ENCODE measurements around the gene HSPBAP1.

HSPBAP1 gene, protein sequence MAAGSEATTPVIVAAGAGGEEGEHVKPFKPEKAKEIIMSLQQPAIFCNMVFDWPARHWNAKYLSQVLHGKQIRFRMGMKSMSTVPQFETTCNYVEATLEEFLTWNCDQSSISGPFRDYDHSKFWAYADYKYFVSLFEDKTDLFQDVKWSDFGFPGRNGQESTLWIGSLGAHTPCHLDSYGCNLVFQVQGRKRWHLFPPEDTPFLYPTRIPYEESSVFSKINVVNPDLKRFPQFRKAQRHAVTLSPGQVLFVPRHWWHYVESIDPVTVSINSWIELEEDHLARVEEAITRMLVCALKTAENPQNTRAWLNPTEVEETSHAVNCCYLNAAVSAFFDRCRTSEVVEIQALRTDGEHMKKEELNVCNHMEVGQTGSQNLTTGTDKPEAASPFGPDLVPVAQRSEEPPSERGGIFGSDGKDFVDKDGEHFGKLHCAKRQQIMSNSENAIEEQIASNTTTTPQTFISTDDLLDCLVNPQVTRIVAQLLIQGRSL

DNA sequence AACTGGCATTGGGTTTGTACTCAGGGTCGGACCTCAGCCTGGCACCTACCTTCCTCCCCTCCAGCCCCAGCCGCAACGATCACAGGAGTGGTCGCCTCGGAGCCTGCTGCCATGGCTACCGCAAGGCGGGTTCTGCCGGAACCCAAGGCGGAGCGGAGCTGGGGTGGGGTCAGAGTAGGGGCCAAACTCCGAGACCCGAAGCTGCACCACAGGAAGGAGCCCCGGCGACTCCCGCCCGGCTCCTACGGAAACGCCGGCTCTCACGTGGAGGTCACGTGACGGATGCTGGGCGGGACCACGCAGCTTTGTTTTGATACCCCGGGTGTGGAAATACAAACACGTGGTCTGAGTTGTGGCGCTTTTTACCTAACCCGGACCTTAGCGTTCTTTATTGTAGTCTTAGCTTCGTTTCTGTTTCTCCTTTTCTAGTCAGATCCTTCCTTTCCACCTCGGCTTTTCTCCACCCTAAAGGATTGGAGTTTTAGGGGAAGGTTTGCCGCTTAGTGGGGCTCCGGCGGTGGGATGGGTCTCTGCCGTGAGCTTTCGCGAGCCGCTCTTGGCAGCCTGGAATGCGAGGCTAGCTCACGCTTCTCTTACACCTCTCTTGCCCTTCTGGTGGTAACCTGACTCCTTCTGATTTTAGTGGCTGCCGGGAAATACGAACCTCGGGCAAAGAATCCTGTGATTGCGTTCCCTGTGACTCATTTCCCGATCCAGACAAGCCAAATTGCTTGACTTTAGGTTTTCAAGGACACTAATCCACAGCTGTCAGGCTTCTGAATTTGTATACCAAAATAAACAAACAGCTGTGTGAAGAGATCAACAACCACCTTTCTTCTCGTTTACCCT, at the start of gene HSPBAP1:
Gene HSPBAP1, minus strand, starts transcription at position 264 of the 849 bp plus-strand sequence. Its CDS starts 151 bp downstream, at position 113.
- DNase-seq, result no peak

DNA sequence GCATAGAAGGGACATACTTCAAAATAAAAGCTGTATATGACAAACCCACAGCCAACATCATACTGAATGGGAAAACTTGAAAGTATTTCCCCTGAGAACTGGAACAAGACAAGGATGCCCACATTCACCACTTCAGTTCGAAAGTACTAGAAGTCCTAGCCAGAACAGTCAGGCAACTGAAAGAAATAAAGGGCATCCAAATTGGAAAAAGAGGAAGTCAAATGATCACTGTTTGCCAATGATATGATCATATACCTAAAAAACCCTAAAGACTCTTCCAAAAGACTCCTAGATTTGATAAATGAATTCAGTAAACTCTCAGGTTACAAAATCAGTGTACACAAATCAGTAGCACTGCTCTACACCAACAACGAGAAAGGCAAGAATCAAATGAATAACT, 42.0 kb upstream of the HSPBAP1 start:
- no peak for DNase-seq

DNA sequence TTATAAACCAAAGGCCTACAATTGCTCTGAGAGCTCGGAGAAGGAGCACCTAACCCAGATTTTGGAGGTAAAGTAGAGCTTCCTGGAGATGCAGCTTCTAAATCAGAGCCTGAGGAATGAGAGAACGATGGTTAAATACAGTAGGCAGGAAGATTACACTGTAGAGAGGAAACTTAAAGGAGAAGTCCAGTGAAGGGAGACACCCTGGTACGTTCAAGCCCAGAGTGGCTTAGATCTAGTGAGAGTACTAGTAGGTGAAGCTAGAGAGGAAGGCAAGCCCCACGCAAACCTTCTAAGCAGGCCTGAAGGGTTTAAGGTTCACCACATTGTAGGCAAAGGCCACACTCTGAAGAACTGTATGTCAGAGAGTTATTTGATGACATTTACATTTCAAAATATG, 34.6 kb upstream of the HSPBAP1 start:
- DNase-seq, result no peak

DNA sequence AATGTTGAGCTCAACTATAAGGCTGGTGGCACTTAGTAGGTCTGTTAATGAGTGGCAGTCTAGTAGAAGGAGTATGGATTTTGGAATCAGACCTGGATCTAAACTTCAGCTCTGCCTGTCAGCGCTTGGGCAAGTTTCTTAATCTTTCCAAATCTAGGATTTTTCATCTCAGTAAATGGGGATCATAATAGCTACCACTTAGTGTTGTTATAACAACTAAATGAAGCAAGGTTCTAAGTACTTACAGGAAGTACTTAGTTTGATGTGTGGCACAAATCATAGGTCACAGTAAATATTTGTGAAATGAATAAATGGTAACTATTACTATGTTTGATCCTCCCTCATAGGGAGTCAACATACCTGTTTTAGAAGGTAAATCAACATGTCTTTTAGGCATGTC, 32.6 kb upstream of the HSPBAP1 start:
- no peak for DNase-seq

DNA sequence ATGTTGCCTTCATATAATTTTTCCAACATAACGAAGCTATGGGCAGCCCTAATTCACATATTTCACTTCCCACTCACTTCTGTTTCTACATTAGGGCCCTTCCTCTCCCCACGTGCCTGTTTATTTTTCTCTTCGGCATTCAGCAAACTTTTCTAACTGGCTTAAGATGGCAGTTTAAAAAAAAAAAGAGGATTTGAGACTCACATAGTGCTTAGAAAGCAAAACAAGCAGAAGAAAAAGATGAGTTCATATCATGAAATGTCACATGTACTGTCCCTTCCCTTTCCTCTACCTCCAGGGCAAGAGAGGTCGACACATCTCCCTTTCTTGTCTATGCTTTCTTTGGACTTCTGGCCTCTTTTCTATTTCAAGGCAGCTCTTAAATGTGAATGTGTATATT, 31.8 kb upstream of the HSPBAP1 start:
- DNase-seq, result no peak

DNA sequence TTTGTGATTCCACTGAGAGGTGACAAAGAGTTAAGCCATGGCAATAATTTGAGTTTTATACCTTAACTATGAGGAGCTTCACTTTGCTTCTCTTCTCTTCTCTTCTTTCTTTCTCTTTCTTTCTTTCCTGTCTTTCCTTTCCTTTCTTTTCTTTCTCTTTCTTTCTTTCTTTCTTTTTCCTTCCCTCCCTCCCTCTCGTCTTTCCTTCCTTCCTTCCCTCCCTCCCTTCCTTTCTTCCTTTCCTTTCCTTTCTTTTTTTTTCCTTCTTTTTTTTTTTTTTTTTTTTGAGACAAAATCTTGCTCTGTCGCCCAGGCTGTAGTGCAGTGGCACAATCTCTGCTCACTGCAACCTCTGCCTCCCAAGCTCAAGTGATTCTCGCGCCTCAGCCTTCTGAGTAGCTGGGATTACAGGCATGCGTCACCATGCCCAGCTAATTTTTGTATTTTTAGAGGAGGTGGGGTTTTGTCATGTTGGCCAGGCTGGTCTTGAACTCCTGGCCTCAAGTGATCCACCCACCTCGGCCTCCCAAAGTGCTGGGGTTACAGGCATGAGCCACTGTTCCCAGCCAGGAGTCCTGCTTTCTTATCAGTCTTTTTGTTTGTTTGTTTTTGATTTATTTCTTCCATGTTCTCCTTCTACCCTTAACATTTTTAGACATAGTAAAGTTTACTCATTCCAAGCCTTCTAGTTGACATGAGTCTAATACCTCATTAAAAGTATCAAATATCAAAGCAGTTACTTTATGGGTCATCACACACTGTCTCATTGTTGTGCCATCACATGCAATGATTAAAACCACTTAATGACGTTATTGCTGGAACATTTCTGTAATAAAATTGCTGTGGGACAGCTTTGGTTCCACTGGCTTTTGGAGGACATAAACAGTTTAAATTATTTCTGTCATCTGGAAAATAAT, 31.1 kb upstream of the HSPBAP1 start:
- DNase-seq, result no peak

DNA sequence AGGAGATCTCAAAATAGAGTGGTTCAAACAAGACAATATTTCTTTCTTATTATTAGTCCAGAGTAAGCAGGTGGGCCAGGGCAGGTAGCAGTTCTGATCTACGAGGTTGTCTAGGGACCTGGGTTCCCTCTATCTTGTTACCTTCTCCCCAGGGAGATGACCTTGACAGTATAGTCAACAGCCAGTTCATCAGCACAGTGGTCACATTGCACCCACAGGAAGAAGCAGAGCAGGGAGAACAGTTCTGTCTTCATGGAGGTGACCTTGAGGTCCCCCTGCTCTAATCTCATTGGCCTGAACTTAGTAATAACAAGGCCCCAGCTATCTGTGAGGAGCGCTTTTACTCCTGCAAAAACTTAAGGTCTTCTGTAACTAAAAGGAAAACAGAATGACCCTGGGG, 23.0 kb upstream of the HSPBAP1 start:
- DNase-seq, result no peak

DNA sequence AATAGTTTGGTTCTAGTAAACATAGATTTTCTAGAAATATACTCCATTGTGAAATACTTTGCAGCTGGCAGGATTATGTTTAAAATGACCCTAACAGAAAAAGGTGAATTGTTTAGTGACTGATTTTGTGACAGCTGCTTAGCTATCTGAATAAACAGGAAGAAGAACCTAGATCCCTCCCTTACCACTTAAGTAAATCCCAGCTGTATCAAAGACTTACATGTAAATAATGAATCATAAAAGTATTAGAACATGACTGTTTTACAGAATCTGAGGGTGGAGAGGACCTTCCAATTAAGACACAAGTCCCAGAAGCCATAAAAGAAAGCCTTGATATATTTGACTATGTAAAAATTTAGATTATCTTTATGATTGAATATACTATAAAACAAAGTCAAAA, 17.1 kb upstream of the HSPBAP1 start:
- no peak for DNase-seq

DNA sequence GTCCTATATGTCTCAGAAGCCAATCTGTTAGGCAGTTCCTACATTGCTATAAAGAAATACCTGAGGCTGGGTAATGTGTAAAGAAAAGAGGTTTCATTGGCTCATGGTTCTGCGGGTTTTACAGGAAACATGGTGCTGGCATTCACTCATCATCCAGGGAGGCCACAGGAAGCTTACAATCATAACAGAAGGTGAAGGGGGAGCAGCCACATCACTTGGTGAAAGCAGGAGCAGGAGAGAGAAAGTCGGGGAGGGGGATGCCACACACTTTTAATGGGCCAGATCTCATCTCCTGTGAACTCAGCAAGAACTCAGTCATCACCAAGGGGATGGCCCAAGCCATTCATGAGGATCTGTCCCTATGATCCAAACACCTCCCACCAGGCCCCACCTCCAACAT, 10.3 kb upstream of the HSPBAP1 start:
- no peak for DNase-seq

DNA sequence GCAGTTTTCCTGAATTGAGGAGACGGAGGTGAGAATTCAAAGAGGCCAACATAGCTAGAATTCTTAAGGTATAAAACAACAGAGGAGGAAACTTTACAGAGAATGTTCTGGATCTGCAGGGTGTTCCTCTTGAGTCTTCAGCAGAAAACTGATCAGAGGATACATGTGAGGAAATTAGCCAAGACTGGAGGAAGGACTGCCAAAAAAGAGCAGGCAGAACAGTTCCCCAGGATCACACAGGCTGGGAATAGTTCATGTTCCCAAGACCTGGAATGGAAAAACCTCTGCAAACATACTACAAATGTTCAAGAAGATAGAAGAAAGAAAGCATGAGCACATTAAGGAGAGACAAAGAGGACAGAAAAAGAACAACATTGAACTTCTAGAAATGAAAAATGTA, 8.7 kb upstream of the HSPBAP1 start:
- no peak for DNase-seq

DNA sequence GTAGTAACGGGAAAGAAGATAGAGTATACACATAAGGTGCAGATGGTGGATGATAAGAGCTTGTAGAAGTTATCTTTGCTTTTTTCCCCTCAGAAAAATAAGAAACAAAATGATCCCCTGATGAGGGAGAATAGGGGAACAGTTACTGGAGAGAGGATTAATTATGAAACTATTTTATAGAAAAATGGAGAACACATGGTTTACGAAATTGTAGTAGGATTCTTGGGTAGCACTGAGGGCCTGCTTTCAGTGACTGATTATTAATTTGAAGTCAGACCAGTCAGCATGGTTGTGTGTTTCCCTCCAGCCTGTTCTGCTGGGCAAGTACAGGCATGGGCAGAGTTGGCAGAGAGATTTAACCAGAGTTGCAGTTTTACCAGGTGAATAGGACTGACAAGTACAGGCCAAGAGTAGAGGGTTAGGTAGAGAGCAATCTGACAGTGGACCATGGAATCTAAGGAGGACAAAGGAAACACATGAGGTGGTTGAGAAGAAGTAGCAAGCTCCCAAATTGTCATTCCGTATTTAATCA, 7.1 kb upstream of the HSPBAP1 start:
- DNase-seq, result no peak

DNA sequence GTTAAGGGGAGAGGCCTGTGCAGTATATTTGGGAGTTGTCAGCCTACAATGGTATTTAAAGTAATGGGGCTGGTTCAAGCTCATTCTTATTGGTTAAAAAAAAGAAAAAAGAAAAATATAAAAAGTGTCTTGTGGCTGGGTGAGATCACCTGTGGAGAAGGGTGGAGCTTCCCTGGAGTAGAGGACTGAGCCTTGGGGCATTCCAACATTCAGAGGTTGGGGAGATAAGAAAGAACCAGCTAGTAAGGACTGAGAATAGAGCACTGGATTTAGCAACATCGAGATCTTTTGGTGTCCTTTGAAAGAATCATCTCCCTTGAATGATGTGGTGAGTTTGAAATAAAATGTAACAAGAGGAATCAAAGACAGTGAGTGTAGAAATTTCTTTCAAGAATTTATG, 6.4 kb upstream of the HSPBAP1 start:
- no peak for DNase-seq

DNA sequence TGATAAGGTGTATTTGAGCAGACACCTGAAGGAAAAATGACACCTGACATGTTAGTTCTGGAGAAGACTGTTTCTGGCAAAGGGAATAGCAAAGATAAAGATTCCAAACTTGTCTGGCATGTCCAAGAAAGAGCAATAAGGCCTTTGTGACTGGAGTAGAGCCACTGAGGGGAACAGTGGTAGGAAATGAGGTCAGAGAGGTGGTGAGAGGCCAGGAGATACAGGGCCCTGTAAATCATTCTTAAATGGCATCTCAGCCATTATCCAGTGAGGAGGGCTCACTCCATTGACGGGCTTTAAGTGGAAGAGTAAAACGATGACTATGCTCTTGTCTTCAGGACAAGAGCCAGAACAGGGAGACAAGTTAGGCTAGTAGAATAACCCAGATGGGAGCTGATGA, 5.7 kb upstream of the HSPBAP1 start:
- DNase-seq, result no peak

DNA sequence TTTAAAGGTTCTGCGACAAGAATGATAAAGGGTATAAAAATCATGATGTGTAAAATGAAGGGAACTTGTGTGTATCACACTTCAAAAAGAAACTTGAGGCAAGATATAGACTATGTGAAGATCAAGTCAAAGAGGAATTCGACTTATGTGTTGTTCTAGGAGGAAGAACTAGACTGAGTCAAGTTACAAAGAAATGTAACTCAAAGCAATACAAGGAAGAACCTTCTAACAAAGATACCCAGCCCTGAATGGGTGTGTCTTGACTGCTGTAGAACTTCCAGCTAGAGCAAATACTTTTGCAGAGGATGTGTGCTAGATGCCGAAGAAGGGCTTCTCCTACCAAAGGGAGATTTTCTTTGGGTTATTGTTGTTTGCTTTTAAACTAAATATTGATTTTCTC, 3.7 kb upstream of the HSPBAP1 start:
- DNase-seq, result no peak

DNA sequence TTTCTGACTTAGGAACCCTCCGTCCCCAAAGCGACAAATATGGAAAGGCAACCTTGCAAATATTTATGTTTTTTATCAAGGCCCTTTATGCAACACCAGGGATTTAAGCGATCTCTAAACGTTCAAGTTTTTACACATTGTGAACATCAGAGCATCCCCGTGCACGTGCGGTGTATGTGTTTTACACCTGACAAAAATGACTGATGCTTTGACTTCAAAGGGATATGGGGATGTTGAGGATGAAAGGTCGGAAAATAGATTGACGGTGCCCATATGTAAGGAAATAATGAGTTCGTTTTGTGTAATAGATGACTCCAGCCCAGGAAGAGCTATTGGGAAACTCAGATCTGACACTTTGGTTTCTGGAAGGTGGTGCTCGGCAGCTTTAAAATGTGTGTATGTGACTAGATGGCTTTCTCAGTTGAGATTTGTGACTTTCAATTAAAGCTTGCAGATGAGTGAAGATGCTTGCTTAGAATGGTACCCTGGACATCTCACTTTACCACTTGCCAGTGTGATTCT, 2.1 kb upstream of the HSPBAP1 start:
- DNase-seq, result no peak

DNA sequence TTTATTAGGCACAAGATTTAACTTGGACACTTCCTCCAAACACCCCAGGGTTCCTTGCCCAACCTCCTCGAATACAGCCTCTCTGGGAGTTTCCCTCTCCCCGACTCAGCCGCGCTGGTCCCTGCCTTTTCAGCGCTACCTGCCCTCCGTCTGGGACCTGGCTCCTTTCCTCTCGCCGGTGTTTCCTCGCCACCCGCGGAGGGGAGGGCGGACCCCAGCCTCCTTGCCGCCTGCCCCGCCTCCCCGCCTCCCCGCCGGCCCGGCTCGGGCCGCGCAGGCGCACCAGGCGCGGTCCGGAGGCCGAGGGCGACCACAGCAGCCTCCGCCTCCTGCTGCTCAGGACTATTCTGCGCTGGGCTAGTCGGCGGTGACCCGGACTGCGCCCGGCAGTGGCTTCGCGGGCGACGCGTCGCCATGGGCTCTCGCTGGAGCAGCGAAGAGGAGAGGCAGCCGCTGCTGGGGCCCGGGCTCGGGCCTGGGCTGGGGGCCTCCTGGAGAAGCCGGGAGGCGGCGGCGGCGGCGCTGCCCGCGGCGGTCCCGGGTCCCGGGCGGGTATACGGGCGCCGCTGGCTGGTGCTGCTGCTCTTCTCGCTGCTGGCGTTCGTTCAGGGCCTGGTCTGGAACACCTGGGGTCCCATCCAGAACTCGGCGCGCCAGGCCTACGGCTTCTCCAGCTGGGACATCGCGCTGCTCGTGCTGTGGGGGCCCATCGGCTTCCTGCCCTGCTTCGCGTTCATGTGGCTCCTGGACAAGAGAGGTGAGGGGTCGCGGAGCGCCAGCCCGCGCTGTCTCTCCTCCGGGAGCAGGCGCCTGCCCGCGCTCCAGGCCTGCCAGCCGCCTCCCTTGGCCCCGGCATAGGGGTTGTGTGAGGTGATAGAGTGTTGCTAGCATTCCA, 1.4 kb upstream of the HSPBAP1 start, which contains the start of gene SLC49A4:
Gene SLC49A4, plus strand, starts transcription at position 291 of the 895 bp plus-strand sequence. Its CDS starts 124 bp downstream, at position 415.
- DNase-seq, result no peak

DNA sequence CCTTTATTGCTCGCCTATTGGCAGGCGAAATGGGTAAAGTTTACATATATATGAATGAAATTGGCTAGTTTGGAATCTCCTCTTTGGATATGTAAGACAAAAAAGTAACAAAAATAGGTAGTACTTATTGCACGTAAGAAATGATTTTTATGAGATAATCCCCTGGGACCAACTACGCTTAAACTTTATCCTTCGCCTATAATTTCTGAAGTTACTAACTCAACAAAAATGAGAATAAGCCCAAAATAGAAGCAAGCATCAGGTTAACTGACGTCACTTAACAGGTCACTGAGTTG, 800 bp upstream of the HSPBAP1 start:
- DNase-seq, result no peak

DNA sequence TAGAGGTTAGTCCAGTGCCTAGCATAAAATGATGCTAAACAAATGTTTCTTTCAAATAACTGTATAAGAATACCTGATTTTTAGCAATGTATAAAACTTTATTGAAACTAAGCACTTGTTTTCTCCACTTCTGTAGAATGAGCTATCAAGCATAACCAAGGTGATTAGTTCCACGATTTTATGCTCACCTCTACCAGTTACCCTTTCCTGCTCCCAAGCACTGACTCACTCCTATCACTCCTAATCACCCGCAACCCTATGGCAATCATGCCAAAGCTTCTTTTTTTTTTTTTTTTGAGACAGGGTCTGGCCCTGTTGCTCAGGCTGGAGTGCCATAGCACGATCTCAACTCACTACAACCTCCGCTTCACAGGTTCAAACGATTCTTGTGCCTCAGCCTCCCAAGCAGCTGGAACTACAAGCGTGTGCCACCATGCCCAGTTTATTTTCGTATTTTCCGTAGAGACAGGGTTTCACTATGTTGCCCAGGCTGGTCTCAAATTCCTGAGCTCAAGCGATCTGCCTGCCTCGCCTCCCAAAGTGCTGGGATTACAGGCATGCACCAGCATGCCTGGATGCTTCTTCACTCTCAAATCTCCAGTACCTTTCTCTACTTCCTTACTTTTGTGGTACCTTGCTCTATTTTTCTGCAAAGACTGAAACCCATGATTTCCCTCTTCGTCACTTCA, 3.9 kb downstream of the HSPBAP1 start:
- no peak for DNase-seq

DNA sequence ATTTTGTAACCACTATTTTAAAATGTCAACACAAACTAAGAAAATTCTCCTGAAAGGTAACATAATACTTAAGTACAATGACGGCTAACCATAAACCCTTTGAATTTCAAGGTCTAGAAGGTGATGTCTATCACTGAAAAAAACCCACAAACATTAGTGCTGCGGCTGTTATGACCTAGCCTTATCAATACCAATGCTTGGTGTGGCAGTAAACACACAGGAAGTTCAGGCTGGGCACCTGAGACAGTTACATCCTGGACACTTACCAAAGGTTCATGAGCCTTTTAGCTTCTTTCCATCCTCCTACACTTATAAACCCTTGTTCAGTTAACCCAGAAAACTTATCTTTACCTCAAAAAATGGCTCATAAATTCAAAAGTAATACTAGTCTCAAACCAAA, 5.8 kb downstream of the HSPBAP1 start:
- DNase-seq, result no peak

DNA sequence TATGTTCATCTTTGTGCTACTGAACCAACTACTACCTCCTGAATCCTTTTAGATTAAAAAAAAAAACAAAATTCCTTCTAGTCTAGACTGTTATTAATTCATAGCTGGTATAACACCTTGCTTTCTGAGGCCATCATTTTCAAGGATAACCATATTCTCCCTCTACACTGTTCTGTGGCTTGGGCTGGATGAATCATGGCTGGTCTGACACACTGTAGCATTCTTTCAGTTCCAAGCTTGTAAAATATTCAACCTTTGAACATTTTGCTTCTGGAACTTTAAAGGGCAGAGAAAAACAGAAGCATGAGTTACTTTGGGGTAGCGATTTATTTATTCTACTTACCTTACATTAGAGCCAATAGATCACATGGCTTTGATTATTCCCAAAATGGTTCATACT, 7.6 kb downstream of the HSPBAP1 start:
- DNase-seq, result no peak

DNA sequence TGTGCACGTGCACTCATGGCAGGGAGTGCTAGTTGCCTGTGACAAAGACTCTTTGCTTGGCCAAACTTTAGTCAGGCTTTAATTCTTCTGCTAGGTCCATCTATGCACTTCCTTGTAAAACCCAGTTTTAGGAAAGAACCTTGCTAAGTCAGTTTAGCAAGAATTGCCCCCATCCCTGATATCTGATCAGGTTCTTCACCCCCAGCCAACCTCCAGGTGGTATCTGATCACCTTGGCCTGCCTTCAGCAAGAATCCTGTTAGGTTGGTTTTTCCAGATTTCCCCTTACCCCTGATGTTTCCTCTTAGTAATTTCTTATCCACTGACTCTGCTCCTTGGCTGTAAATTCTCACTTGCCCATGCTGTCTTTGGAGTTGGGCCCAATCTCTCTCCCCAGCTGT, 8.4 kb downstream of the HSPBAP1 start:
- DNase-seq, result no peak

Data from KG1 (cell line).